GM12878 (cell line): ENCODE measurements around the gene RENBP. TPM values are rescaled to one million over a fixed set of nuclear protein-coding genes. Genes with fewer than 3 reads are reported as not detected.

ENCODE experiments used
- ATF3 ChIP-seq: IDR thresholded peaks from 2 replicates; pipeline ENCODE4 v1.6.1; 2011; ENCODE audit warnings: low read depth, mild to moderate bottlenecking, low read length, moderate library complexity, borderline replicate concordance; ENCODE audit errors: extremely low read depth
- CHD4 ChIP-seq: fragments of 200-600 bp; sonication (generic); IDR thresholded peaks from 2 replicates; pipeline ENCODE4 v1.6.1; 2016; ENCODE audit warnings: mild to moderate bottlenecking
- JUNB ChIP-seq: IDR thresholded peaks from 2 replicates; pipeline ENCODE4 v1.6.1; 2016; ENCODE audit warnings: antibody characterized with exemption, mild to moderate bottlenecking
- MEF2B ChIP-seq: fragments of 450-650 bp; IDR thresholded peaks from 2 replicates; pipeline ENCODE4 v1.6.1; 2018; ENCODE audit warnings: mild to moderate bottlenecking, moderate library complexity; ENCODE audit not compliant: partially characterized antibody, poor library complexity, severe bottlenecking
- POLR2A ChIP-seq: IDR thresholded peaks from 2 replicates; pipeline ENCODE4 v1.6.1; 2011; ENCODE audit warnings: low read depth, mild to moderate bottlenecking, low read length
- SKIL ChIP-seq: fragments of 450-650 bp; IDR thresholded peaks from 2 replicates; pipeline ENCODE4 v1.6.1; 2017; ENCODE audit warnings: mild to moderate bottlenecking, low read depth, inconsistent platforms; ENCODE audit not compliant: poor library complexity, severe bottlenecking
- SMAD5 ChIP-seq: IDR thresholded peaks from 2 replicates; pipeline ENCODE4 v1.6.1; 2016; ENCODE audit warnings: antibody characterized with exemption, low read depth
- USF1 ChIP-seq: IDR thresholded peaks from 2 replicates; pipeline ENCODE4 v1.6.1; 2011; ENCODE audit warnings: borderline replicate concordance, low read depth, mild to moderate bottlenecking, moderate library complexity, mixed read lengths, low read length; ENCODE audit not compliant: insufficient read depth; ENCODE audit errors: extremely low read length
- polyA plus RNA-seq, 11 experiments: library from polyadenylated mRNA; depleted of rRNA in 4 of 11; unstranded in 6 of 11; stranded (reverse) in 5 of 11; fragments of >200 nt; fragmentation: Nextera tagmentation in 4 of 11; fragmentation: Illumina TruSeq in 1 of 11; extraction: Ambion mirVana in 4 of 11; extraction: Trizol in 1 of 11; gene quantifications; 1 replicate in 1 of 11; 2 replicates in 10 of 11; pipeline versions ENCODE4 v1.2.1 to v1.2.3, GENCODE V29; 2011 to 2016; ENCODE audit warnings: inconsistent platforms in 2 of 11, missing spikeins in 2 of 11, low read depth in 1 of 11
- total RNA-seq, 4 experiments: library from RNA; depleted of rRNA in 3 of 4; stranded (reverse); fragments of >200 nt in 3 of 4; fragmentation: Illumina TruSeq in 1 of 4; extraction: Trizol in 1 of 4; gene quantifications; 2 replicates each; pipeline versions ENCODE4 v1.2.1 to v1.2.3, GENCODE V29; 2013 to 2021

RENBP gene
- total and polyA plus RNA-seq, 10 of the 15 experiments (the other 5 are each of a cell fraction or from before 2014, with no cell fraction given): 0.36 to 4.9 (median 1.8) TPM; not detected in 3

- TF ChIP-seq MEF2B (no peak), POLR2A (no peak), SMAD5 (no peak), USF1 (no peak), SKIL (no peak), ATF3 (no peak), CHD4 (no peak), JUNB (no peak)
- TF ChIP-seq, all 136 proteins: peak for 0
Observed at GRCh38 chrX:153903991-153904957, 40.2 kb downstream of the RENBP start, which contains the start of gene AVPR2 (continued).
